Hypothalamus (tissue), 51 donors: ENCODE data around the gene ENTPD5.
"Not testable (repeated sequence)": the region's sequence is repeated elsewhere in the genome, so short reads cannot be mapped to it uniquely, and the experiment has no call there.

Experiments used
- DNase-seq, 51 donors: peaks; one replicate each; lab custom pipeline; 2025; lab: John Stamatoyannopoulos, UW

Gene ENTPD5

GRCh38 chr14:73945159-73945670 lies 73.9 kb downstream of the ENTPD5 start:
- no peak for DNase-seq

GRCh38 chr14:73944432-73945158 lies 74.5 kb downstream of the ENTPD5 start:
- no peak for DNase-seq

- DNase-seq: no peak
Measured at GRCh38 chr14:73943083-73943482, 76.0 kb downstream of the ENTPD5 start.

GRCh38 chr14:73942180-73942579 lies 76.9 kb downstream of the ENTPD5 start:
- no peak for DNase-seq

- DNase-seq: no peak
Measured at GRCh38 chr14:73937012-73937411, 82.1 kb downstream of the ENTPD5 start.

- DNase-seq: no peak
Measured at GRCh38 chr14:73936548-73936947, 82.5 kb downstream of the ENTPD5 start.

GRCh38 chr14:73935666-73936065 lies 83.4 kb downstream of the ENTPD5 start:
- no peak for DNase-seq

- no peak for DNase-seq
Measured at GRCh38 chr14:73924337-73924736, 94.8 kb downstream of the ENTPD5 start.

GRCh38 chr14:73919457-73919856 lies 99.6 kb downstream of the ENTPD5 start:
- DNase-seq: not testable (repeated sequence)

GRCh38 chr14:73916324-73916723 lies 102.8 kb downstream of the ENTPD5 start:
- DNase-seq: no peak

- DNase-seq: no peak
Measured at GRCh38 chr14:73913256-73913655, 105.8 kb downstream of the ENTPD5 start.

GRCh38 chr14:73909681-73910080 lies 109.4 kb downstream of the ENTPD5 start:
- DNase-seq: no peak
